HG02798 (cell line): ENCODE measurements around the gene EIF5.
"Not testable (repeated sequence)": the region's sequence is repeated elsewhere in the genome, so short reads cannot be mapped to it uniquely, and the experiment has no call there.

ENCODE experiments used
- ATAC-seq: cut with Tn5 transposase; IDR thresholded peaks from one replicate; pipeline ENCODE4 v1.9.1; 2021; ENCODE audit warnings: mild to moderate bottlenecking; ENCODE audit not compliant: unreplicated experiment, poor library complexity

EIF5 gene

DNA sequence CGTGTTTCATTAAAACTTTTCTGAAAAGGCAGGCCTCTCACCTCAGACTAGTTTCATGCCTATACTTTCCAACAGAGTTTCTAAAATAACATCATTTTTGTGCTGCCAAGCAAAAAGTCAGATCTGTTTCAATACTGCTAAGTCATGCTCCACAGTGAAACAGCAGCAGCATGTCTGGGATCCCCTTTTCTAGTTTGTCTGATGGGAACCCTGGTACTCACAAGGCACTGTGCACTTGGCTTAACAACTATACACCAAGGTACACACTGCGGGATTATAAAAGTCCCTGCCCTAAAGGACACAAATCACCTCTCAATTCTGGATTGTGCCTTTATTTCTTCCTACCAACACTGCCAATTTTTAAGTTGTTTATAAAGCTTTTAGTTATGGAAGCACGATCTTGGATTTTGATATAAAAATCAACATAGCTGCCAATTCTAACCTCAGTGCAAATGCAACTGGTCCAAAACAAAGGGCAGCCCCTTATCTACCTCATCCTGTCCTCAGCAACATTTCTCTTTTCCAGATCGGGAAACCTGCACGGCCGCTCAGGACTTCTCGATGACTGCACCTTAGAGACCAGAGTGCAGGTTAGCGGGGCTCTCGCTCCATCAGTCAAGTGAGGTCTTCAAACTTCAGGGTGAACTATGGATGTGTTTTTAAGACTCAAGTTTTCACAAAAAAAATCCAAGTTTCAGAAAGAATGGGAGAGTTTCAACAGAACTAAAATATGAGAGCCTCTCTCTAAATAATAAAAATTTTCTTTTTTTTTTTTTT, 1.7 kb upstream of the EIF5 start:
- no peak for ATAC-seq

DNA sequence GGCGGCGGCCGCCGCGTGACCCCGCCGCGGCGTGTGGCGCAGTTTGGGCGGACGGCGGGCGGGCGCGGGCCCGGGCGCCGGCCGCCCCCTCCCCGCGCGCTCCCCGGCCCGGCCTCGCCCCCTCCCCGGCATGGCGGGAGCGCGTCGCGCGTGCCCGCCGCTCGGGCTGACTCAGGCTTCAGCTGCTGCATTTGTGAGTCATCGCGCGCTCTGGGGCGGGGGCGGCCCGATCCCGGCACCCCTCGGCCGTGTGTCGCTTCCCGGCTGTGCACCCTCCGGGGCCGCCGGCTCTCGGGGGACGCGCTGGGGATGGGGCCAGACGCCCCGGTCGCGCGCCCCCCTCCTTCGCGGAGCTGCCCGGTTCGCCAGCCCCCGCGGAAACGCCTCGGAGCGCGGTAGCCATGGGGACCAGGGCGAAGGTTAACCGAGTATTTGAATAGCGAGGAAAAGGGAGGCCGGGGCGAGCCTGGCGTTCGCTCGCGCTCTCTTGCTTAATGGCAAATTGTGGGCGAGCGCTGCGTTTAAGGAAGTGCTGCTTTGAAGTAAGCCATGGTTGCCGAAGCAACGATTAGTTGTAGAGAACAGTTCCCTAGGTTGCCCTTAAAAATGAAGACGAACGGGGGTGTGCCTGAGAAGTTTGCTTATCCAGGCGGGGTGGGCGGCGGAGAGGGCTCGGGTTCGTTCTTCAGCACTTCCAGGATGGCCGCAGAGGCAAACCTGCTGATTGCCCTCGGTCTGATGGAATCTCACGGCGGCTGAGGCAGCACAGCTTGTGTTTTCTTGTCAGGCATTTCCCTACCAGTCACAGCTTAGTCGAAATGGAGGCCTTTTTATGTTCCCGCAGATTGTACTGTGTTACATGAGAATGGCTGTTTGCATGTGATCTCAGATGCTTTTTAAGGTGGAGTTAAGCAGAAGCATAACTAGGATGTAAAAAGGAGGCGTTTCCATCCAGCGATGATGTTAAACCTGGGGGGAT, 896 bp downstream of the EIF5 start:
- peak; percentile 18 for ATAC-seq

GRCh38 chr14:103336191-103336590, 2.2 kb downstream of the EIF5 start:
- no peak for ATAC-seq

- ATAC-seq, result no peak
Observed at GRCh38 chr14:103337794-103338193, 3.8 kb downstream of the EIF5 start.

DNA sequence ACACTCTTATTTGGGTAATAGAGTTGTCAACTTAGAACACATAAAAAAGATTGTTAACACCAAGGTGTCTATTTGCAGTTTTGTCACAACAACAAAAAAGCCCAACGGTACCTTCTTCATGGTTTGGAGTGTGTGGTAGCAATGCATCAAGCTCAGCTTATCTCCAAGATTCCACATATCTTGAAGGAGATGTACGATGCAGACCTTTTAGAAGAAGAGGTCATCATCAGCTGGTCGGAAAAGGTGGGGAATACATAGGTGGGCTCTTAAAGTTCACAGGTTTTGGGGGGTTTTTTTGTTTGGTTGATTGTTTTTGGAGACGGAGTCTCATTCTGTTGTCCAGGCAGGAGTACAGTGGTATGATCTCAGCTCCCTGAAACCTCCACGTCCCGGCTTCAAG, 5.5 kb downstream of the EIF5 start:
- no peak for ATAC-seq

DNA sequence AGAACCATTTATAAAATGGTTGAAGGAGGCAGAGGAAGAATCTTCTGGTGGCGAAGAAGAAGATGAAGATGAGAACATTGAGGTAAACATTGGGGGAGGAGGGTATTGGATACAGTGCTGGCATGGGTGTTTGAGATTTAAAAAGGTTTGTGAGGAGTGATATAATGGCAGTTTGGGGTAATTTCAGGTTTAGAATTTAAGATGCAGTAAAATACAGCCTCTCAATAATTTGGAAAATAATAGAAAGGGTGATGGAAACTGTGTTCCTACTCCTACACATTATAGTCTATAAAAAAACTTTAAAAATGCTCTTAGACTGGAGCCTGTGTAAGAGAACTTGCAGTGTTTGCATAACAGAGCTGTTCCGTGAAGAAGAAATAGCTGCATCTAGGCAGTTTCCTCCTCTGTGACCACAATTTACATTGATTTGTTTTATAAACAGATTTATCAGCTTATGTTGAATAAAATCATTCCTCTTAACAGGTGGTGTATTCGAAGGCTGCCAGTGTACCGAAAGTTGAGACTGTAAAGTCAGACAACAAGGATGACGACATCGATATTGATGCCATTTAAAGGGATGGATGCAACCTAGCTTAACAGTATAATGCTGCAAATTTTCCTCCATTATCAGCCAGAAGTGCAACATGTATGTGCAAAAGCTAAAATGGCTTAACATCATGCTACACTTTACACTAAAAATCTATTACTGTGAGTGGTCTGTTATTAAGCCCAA, 6.6 kb downstream of the EIF5 start:
- ATAC-seq, result no peak

DNA sequence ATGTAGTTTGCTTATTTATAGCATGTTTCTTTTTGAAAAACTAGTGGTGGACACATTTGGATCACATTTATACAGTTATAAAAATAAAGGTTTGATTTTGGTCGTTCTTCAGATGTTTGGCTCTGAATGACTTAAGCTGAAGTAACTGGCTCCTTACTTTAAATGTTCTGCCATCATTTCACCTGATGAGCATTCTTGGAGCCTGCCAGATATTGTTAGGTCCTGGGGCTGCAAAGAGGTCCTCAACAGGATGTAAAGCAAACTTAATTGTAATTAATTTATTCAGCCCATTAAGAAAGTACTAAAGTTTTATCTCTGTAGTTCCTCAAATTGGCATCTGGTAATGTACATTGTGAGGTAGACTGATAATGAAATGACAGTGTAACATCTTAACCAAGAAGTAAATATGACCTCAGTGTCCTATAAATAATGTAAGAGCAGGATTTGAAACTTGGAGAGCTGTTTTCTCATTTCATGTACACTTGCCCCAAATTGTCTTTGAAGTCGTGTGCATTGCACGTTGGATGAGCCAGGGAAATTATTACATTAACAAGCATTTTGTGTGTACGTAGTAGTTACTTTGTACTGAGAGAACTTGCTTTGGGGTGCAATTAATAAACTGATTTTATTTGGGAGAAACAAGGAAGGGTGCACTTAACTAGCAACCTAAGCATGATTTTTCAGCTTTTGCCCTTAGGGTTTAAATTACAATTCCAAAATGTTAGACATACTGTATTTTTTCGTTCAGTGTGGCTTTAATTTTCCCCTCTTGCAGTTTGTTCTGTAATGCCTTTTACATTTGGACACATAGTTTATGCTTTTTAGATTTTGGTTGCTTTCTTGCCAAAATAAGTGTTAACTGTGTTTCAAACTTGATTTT, 7.5 kb downstream of the EIF5 start:
- ATAC-seq, result no peak

DNA sequence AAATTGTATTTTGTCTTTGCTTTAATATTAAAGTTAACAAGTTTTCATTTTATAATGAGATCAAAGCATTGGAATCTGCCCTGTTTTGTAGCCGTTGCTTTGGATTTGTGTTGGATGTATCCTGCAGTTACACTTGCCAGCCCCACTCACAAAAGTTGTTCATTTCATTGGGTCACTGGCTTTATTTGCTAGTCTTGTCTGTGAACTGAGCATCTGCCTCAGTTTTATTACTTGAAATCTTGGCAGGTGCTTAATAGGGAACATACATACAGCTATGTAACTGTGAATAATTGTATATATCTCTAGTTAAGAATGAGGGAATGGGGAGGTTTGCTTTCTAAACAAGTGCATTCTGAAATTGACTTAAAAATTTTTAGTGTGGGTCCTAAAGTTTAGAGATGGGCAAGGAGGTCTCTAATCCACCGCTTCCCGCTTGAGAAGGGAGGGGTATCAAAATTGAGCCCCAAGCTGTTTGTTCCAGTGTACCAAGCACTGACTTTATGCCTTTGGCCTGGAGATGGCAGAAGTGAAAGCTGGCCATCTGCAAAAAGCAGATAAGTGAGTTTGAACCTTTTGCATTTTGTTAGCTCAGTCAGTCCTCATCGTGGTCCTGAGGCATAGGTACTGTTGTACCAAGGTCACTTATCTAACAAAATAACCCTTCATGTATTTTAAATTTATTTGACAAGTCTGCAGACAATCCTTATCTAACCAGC, 9.3 kb downstream of the EIF5 start:
- ATAC-seq, result no peak

DNA sequence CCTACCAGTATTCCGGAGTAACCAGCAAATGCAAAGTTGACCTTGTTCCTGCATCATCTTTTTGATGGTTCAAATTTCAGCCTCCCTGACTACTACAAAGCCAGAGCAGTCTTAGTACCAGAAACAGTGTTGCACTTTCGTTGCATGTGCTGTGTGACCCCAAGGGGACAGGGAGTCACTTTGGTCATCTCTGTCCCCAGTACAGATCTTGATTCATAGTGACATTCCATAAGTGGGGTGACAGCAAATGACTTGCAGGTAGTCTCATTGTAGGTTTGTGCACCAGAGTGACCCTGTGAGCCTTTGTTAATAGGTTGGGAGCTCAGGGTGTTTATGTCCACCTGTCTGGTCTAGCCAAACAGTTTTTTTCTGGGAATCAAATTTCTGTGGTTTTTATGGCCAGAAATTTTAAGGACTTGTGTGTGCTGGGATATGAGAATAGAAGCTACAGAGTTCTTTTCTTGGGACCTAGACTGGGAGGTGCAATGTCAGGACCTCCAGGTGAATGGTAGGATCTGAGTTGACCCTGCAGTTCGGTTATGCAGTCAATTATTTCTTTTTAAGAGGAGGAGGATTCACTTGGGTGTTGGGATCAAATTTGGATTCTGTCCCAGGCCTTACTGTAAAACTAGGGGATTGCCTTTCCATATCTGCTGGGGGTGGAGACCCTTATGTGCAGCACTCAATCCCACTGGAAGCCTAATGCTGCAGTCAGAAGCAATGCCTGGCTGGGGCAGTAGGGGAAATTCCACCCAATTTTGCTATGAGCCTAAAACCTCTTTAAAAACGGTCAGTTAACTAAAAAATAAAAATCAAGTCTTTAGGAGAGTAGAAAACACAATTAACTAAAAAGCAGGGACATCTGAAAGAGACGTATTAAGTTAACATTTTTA, 10.1 kb downstream of the EIF5 start:
- ATAC-seq, result no peak

- ATAC-seq, result no peak
Observed at GRCh38 chr14:103346286-103346685, 12.2 kb downstream of the EIF5 start.

GRCh38 chr14:103347091-103347815, 13.2 kb downstream of the EIF5 start:
- no peak for ATAC-seq

GRCh38 chr14:103348154-103348553, 14.1 kb downstream of the EIF5 start:
- ATAC-seq, result no peak

DNA sequence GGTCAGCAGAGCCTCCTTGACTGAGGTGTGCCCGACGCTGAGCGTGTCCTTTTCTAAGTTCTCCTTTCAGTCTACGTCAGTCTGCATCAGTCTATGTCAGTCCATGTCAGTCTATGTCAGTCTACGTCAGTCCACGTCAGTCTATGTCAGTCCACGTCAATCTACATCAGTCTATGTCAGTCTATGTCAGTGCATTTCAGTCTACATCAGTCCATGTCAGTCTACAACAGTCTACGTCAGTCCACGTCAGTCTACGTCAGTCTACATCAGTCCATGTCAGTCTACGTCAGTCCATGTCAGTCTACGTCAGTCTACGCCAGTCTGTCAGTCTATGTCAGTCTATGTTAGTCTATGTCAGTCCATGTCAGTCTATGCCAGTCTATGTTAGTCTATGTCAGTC, 15.9 kb downstream of the EIF5 start:
- ATAC-seq, result no peak

DNA sequence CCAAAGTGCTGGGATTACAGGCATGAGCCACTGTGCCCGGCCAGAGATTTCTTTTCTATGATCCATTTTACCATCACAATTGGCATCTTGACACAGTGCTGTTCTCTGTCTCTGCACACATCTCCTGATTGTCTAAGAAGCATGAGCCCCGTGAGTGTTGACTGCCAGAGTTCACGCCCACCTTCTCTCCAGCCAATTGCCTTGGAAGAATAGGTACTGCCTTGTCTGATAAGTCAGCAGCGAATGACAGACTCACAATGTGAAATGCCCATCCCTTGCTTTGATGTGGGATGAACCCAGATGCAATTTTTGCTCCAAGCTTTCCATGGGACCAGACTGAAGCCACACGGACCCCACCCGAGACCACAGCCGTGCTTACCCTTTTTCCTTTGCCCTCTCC, 19.3 kb downstream of the EIF5 start:
- no peak for ATAC-seq

- ATAC-seq, result no peak
Observed at GRCh38 chr14:103354141-103354540, 20.1 kb downstream of the EIF5 start.

GRCh38 chr14:103356024-103356682, 22.1 kb downstream of the EIF5 start:
- ATAC-seq, result no peak

GRCh38 chr14:103357552-103357951, 23.5 kb downstream of the EIF5 start:
- not testable (repeated sequence) for ATAC-seq
